Stimulated activated CD8-positive, alpha-beta memory T cell treated with anti-CD3 and anti-CD28 coated beads, Interleukin-15, amount 100 ng/mL, for 48 hours (primary cell): ENCODE measurements around the gene DMWD.
A peak's percentile ranks its signal among the peaks of the same experiment; 100 is the strongest.
"Not testable (repeated sequence)": the region's sequence is repeated elsewhere in the genome, so short reads cannot be mapped to it uniquely, and the experiment has no call there.

Experiments
- DNase-seq, 2 donors: peaks; one replicate each; pipeline ENCODE4 v3.0.0-alpha.2; 2020; ENCODE audit warnings: low read depth in 2 of 2

DMWD gene

GRCh38 chr19:45816236-45817009 is 23.8 kb upstream of the DMWD start:
- DNase-seq: no peak

DNA sequence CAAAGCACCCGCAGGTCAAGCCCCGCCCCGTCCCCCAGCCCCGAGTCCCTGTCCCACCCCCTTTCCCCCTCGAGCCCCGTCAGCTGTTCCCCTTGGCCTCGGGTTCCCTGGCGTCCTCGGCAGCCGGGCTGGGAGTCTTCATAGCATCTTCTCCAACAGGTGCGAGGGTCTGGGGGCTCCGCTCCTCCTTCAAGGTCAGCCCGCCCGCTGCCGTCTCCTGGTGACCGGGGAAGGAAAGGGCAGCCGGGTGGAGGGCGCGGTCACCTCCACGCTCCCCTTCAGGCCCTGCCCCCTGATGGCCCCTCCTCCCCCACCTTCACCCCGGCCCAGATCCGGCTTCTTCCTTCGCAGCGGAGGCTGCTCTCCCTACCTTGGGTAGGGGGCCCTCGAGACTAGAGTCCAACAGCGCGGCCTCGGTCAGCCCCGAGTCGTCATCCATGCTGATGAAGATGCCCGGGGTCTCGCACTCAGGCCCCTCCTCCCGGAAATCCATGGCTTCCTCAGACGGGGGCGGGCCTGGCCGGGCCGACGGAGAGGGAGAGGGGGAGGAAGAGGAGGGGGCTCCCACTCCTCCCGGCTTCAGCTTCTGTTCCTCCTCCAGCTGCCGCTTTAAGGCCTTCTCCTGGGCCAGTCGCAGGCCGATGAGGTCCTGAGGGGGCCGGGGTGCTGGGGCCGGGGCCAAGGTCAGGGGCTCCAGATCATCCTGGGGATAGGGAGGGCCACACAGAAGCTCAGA is 23.0 kb upstream of the DMWD start:
- DNase-seq: no peak

- no peak for DNase-seq
Measured at GRCh38 chr19:45814851-45815480, 22.3 kb upstream of the DMWD start, which contains the start of gene RSPH6A. Gene RSPH6A, minus strand, starts transcription at chr19:45815308. Its CDS starts 132 bp downstream, at chr19:45815176.

- no peak for DNase-seq
Measured at GRCh38 chr19:45814166-45814780, 21.6 kb upstream of the DMWD start.

GRCh38 chr19:45812297-45812696 is 19.7 kb upstream of the DMWD start:
- DNase-seq: no peak

DNA sequence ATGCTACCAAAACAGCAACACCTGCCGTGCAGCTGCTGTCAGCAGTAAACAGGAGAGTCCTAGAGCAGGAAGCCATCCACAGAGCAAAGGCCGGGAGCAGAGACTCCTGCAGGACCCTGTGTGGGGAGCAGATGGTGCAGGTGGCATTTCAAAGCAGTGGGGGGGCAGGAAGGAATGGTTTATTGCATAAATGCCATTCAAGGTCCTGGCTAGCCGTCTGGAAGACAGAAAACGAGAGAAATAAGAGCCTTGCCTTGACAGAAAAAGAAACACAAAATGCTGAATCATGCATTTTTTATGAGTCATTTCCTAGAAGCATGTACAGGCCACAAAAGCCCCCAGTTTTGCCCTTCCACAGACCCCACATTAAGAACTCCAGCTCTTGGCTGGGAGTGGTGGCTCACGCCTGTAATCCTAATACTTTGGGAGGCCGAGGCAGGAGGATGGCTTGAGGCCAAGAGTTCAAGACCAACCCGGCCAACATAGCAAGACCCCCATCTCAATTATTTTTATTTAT is 17.1 kb upstream of the DMWD start:
- no peak for DNase-seq

DNA sequence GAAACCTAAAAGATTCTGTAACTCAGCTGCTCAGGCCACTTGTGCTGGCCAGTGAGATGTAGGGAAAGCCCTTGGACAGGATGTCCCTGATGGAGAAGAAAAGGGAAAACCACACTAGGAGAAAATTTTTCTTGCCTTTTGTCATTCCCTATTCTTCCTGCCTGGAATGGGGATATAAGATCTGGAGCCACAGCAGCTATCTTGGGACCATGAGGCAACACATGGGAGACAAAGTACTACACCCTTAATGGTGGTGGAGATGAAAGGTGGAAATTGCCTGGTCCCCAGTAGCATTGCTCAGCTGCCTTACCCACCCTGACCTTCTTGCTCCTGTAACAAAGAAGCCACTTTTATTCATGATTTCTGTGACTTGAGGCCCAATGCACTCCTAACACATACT is 13.1 kb upstream of the DMWD start:
- no peak for DNase-seq

DNA sequence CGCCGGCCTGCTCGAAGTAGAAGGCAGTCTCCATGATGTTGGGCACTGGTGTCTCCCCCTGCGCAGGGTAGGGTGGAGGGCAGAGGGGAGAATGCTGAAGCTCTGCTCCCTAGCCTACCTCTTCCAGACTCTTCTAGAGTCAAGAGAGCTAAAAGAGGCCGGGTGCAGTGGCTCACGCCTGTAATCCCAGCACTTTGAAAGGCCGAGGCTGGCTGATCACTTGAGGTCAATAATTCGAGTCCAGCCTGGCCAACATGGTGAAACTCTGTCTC is 12.2 kb upstream of the DMWD start:
- DNase-seq: no peak

GRCh38 chr19:45804140-45804958 is 11.7 kb upstream of the DMWD start:
- DNase-seq: no peak

DNA sequence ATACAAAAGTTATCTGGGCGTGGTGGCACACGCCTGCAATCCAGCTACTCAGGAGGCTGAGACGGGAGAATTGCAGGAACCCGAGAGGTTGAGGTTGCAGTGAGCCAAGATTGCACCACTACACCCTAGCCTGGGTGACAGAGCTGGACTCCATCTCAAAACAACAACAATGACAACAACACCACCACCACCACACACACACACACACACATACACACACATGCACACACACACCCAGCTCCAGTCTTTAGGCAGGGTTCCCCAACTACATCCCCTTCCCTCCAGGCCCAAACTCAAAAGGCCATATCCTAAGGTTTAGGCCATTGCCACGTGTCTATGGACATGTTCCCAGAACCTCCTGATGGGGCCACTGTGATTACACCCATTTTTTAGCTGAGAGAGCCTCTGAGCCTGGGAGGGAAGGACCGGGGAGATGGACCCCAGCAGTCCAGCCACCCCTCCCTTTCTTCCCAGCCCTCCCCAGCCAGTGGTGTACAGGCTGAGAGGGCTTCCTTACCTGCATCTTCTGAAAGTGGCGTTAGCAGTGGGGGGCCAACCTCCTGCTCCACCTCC is 9.0 kb upstream of the DMWD start:
- no peak for DNase-seq

DNA sequence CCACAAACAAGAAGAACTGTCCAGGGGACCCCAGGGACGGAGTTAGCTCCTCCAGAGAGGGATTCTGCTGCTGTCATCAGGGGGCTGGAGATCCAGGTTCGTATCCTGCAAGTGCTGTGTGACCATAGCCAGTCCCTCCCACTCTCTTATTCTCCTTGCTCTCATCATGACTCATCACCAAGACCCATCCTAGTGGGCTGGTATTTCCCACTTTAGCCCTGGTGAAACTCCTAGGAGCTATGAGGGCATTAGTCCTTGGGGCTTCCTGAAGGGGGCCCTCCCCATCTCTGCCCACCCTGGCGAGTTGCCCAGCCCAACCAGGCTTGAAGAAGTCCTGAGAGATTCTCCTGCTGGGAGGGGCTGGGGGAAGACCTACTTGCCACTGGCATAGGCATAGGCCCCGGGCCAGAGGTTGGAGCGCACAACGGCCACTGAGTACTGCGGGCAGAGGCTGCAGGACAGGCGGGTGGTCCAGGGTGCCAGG is 7.5 kb upstream of the DMWD start:
- no peak for DNase-seq

DNA sequence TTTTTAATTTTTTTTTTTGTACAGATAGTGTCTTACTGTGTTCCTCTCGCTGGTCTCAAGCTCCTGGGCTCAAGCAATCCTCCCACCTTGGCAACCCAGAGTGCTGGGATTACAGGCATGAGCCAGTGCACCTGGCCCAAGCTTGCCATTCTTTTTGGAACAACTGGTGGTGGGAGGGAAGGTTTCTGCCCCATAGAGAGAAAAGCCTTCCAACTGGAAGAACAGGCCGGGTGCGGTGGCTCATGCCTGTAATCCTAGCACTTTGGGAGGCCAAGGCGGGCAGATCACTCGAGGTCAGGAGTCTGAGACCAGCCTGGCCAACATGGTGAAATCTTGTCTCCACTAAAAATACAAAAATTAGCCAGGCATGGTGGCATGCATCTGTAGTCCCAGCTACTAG is 6.9 kb upstream of the DMWD start:
- not testable (repeated sequence) for DNase-seq

DNA sequence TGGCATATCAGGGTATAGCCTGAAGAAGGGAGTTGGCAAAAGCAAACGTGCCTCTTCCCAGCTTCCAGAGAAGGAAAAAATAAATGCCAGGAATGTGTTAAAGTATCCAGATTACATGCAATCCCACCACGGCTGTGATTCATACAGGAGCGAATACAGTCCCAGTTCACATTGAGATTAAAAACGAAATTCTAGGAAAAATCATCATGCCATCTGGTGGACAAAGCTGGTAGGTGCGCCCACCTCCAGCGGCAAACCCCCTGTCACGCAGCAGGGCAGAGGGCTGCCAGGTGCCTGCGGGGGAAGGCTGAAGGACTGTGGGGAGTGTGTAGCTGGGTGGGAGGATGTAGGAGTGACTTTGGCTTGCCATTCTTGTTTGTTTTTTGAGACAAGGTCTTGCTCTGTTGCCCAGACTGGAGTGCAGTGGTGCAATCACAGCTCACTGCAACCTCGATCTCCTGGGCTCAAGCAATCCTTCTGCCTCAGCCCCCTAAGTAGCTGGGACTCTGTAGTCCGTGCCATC is 6.4 kb upstream of the DMWD start:
- peak in 1 of 2 donors; percentile 12 for DNase-seq

GRCh38 chr19:45794627-45795026 is 2.0 kb upstream of the DMWD start:
- DNase-seq: no peak

DNA sequence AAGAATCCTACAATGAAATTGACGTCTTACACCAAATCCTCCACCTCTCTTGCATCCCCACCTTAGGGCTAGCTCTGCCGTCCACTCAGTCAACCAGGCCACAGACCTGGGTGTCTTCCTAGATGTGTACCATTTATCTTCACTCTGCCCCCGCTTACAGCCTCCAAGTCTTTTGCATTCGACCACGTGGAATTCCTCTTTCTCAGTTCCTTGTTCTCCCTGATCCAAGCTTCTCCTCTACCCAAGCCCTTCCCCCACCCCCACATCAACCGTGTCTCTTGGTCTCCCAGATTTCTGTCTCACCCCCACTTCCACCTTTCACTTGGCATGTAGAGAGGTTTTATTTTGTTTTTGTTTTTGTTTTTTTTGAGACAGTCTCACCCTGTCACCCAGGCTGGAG is 1.2 kb upstream of the DMWD start:
- DNase-seq: no peak

- DNase-seq: no peak
Measured at GRCh38 chr19:45793178-45793564, 526 bp upstream of the DMWD start.

DNA sequence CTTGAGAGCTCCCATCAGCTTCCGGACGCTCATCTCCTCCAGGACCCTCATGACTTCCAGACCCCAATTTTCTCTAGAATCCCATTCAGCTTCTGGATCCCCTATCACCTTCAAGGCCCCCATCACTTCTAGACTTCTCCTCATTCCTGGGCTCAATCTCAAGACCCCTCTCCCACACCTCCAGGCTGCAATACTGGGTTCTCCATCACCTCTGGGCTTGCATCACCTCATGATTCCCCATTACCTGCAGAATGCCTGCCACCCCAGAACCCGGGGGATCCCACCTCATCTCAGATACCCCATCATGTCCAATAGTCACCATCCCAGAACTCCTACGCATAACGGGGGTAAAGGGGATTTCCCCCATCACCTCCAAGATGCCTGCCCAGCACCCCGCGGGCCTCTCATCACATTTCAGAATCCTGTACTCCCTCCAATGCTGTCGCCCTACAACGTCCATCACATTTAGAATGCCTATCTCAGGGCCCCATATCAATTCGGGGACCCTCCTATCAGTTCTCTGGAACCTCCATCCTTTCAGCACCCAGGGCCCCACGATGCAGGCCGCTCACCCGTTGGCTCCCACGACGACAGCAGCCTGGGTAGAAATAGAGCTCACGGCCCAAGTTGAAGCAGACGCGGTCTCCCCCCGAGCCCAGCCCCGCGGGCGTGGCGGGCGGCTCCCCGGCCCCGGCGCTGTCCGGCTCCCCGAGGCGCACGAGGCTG is 738 bp downstream of the DMWD start:
- no peak for DNase-seq

DNA sequence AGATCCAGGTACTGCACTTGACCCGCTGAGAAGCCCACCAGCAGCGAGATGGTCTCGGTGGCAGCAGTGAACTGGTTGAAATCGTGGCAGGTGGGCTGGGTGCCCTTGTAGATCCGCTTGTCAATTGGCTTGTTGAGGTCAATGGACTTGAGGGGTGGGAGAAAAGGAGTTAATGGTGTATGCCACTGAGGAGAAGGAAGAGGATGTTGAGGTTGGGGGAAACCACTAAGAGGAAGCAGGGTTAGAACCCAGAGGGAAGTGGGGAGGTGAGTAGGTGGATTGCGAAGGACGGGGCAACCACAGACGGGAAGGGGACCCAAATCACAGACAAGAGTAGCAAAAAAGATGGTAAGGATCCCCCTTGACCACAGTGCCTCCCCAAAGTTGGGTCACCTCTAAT is 1.7 kb downstream of the DMWD start:
- no peak for DNase-seq

GRCh38 chr19:45789035-45789786 is 3.4 kb downstream of the DMWD start:
- no peak for DNase-seq
